ENCODE results near the gene ABLIM3.

GRCh38 chr5:149280802-149281201, 139.5 kb downstream of the ABLIM3 start:
- TF ChIP-seq CTCF (IDR thresholded peaks at IDR 0.05; ENCODE audit: poor library complexity, severe bottlenecking) (no peak), EP300 (conservative IDR thresholded peaks at IDR 0.05; ENCODE audit: poor library complexity, severe bottlenecking) (no peak)
